GM23248 (cell line): ENCODE data around the gene SETD5.

Experiments used
- EZH2 ChIP-seq: fragments of 200-600 bp; sonication (generic); IDR thresholded peaks from 2 replicates; pipeline ENCODE4 v1.6.1; 2018; ENCODE audit warnings: antibody characterized with exemption, mild to moderate bottlenecking; ENCODE audit not compliant: insufficient read depth, poor library complexity, severe bottlenecking
- EZH2phosphoT487 ChIP-seq: fragments of 200-600 bp; sonication (generic); IDR thresholded peaks from 2 replicates; pipeline ENCODE4 v1.6.1; 2018; ENCODE audit warnings: antibody characterized with exemption, moderate library complexity, mild to moderate bottlenecking, low read depth; ENCODE audit not compliant: insufficient read depth

DNA sequence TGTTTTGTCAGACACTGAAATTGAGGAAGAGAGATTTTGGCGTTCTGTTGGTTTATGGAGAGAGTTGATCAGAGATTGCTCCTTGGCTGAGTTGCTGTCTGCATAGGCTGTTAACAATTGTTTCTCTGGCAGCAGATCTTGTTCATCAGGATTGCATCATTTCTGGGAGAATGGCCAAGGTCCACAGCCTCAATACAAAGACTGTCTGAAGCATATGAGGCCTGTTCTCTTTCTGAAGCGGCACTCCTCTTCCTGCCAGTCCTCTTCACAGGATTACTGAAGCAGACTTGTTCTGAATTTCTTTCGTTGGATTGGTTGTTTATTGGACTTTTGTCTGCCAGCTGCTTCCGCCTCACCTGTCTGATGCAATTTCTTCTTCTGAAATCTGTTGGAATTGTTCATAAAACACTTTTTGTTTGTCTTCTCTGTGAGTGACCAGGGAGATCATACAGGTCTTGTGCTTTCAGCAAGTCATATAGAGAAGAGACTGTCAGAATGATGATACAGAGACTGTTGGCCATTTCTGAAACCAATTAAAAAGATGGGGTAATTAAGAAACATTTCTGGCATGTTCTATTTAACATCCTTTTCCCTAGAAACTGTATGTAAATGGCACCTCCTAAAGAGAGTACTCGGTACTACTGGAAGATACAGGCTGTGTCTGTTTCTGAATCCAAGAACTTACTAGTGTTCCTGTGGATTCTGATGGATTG lies 25.5 kb downstream of the SETD5 start:
- TF ChIP-seq EZH2phosphoT487, result no peak
- TF ChIP-seq EZH2, result no peak
